Activated CD4-positive, alpha-beta T cell treated with anti-CD3 and anti-CD28 coated beads for 36 hours (primary cell): ENCODE measurements around the gene ROS1. TPM values are rescaled to one million over a fixed set of nuclear protein-coding genes. Genes with fewer than 3 reads are reported as not detected.

Experiments used
- ATAC-seq: fragments of 200-7000 bp; cut with Tn5 transposase; one replicate; pipeline ENCODE4 v1.10.0; 2021; ENCODE audit warnings: mild to moderate bottlenecking, moderate library complexity
- CTCF ChIA-PET: fragments of 350-600 bp; sonication (Branson Sonifier 250); formaldehyde crosslinking; loops from one replicate; lab custom pipeline; 2021; ENCODE audit warnings: antibody characterized with exemption; lab: Charles Lee
- POLR2A ChIA-PET: fragments of 350-600 bp; sonication (Branson Sonifier 250); formaldehyde crosslinking; loops from one replicate; lab custom pipeline; 2021; ENCODE audit warnings: antibody characterized with exemption, inconsistent platforms; lab: Charles Lee
- DNase-seq: peaks from one replicate; pipeline ENCODE4 v3.0.0-alpha.2; 2020
- H3K27ac Mint-ChIP-seq: one replicate; pipeline ENCODE4 v1.8.0; 2021; ENCODE audit warnings: mixed read lengths
- H3K27me3 Mint-ChIP-seq: one replicate; pipeline ENCODE4 v1.8.0; 2021; ENCODE audit warnings: mixed read lengths
- H3K36me3 Mint-ChIP-seq: one replicate; pipeline ENCODE4 v1.8.0; 2021; ENCODE audit warnings: low read depth, mixed read lengths
- H3K4me1 Mint-ChIP-seq: one replicate; pipeline ENCODE4 v1.8.0; 2021; ENCODE audit warnings: mixed read lengths
- H3K4me3 Mint-ChIP-seq: one replicate; pipeline ENCODE4 v1.8.0; 2021; ENCODE audit warnings: mild to moderate bottlenecking, moderate library complexity, mixed read lengths
- H3K9me3 Mint-ChIP-seq: one replicate; pipeline ENCODE4 v1.8.0; 2021; ENCODE audit warnings: low read depth, mixed read lengths
- intact Hi-C, 2 experiments: fragments of 100-400 bp; cut with DNase I in 1 of 2; cut with micrococcal nuclease in 1 of 2; formaldehyde crosslinking; loops; one replicate each; pipeline versions ENCODE4 v1.14.2 to v1.15.1; 2022 to 2024; cut with DNase I, micrococcal nuclease
- total RNA-seq, 2 experiments: library from RNA; stranded (reverse); gene quantifications; one replicate each; pipeline ENCODE4 v1.2.3, GENCODE V29; 2021

ROS1 gene
- total RNA-seq, 2 experiments from 2014 or later, result not detected

DNA sequence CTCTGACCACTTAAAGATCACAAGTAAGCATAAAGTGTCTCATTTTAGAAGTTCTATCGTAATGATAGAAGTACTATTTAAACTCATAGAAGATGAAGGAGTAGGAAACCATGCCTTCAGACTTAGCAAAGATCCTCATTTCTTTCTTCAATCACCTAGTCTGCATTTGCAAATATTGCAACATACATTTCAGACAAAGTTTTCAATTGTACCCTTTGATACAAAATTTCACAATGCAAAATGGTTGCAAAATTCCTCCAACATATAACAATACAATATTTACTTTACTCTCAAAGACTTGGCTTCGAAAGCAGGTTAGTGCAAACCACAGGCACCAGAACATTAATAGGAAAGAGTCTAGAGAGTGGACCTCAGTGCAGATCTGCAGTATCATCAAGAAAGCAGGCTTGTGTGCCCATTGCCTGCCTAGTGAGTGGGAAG lies 16.1 kb upstream of the ROS1 start:
- Mint-ChIP-seq H3K27me3 (peaks cover 26% of the 10 kb centered on the region), H3K36me3 (no peaks in the 10 kb centered on the region), H3K4me3 (no peak overlapping the region), H3K27ac (no peak overlapping the region), H3K9me3 (no peaks in the 10 kb centered on the region), H3K4me1 (no peaks in the 10 kb centered on the region)
- intact Hi-C loops, result no loop called here
- CTCF ChIA-PET, result interaction anchor here (1.1 to 1.4 kb wide), 2 partner anchors 8 to 9 kb away, joined by 3 to 5 read pairs; no protein-coding TSS in a partner anchor
- DNase-seq, result no peak
- ATAC-seq, result no peak
- POLR2A ChIA-PET, result no interaction called here

DNA sequence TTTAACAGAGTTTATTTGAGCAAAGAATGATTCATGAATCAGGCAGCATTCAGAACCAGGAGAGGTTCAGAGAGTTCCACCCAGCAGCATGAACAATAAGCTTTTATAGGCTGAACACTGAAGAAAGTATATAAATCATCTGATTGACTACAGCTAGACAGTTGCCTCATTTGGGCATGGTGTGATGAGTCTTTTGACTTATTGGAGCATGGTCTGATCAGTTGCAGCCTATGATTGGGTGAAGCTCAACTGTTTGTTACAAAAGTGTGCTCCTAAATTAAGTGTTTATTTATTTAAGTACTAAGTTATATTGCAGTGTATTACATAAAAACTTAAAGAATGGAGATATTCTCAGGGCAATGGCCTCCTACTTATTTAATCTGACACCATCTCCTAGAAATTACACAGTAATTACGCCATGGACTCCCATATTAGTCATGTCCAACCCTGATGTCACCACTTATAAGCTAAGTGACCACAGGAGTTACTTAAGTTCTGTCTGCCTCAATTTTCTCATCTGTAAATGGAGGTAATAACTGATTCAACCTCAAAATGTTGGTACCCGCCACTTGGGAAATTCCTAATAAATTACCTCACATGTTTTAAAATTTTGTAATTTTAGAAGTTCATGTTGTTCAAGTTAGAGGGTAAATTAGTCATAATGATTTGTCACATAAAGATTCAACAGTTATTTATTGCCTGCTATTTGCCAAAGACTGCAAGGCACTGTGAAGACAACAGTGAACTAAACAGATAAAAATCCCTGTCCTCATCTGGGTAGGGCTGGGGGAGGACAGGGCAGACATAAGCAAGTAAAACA lies 15.2 kb upstream of the ROS1 start:
- ATAC-seq, result no peak
- Mint-ChIP-seq H3K4me3 (no peak overlapping the region), H3K9me3 (no peaks in the 10 kb centered on the region), H3K4me1 (no peaks in the 10 kb centered on the region), H3K36me3 (no peaks in the 10 kb centered on the region), H3K27me3 (peaks cover 25% of the 10 kb centered on the region), H3K27ac (no peak overlapping the region)
- intact Hi-C loops, result no loop called here
- CTCF ChIA-PET, result interaction anchor here (1.1 to 1.4 kb wide), 2 partner anchors 8 to 9 kb away, joined by 3 to 5 read pairs; no protein-coding TSS in a partner anchor
- no peak for DNase-seq
- POLR2A ChIA-PET, result interaction anchor here (0.6 kb wide), 1 partner anchor 162 kb away, joined by 4 read pairs; the partner anchor contains the start of gene GOPC

DNA sequence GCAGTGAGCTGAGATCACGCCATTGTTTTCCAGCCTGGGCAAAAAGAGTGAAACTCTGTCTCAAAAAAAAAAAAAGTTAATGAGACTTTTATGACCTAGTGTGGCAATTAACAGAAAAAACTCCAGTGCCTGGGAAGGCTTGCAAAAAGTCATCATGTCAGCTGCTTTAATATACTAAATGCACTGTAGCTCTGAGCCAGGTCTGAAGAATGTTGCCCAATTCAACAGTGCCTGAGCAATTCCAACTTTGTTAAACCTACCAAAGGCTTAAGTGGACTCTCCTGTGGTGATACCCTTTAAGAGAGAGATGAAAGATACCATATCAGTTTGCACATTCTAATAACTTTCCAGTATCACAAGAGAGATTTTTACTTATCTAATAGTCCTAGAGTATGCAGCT lies 6.5 kb upstream of the ROS1 start:
- intact Hi-C loops, result no loop called here
- peaks cover 32% of the 10 kb centered on the region for H3K27me3 Mint-ChIP-seq
- no peak for ATAC-seq
- H3K4me3 Mint-ChIP-seq, result no peak overlapping the region
- ChIA-PET POLR2A (no interaction called here), CTCF (interaction anchor here (1.4 kb wide), 1 partner anchor 9 kb away, joined by 3 read pairs; no protein-coding TSS in a partner anchor)
- no peaks in the 10 kb centered on the region for H3K4me1 Mint-ChIP-seq
- no peak for DNase-seq
- no peaks in the 10 kb centered on the region for H3K36me3 Mint-ChIP-seq
- H3K9me3 Mint-ChIP-seq, result no peaks in the 10 kb centered on the region
- H3K27ac Mint-ChIP-seq, result no peak overlapping the region

DNA sequence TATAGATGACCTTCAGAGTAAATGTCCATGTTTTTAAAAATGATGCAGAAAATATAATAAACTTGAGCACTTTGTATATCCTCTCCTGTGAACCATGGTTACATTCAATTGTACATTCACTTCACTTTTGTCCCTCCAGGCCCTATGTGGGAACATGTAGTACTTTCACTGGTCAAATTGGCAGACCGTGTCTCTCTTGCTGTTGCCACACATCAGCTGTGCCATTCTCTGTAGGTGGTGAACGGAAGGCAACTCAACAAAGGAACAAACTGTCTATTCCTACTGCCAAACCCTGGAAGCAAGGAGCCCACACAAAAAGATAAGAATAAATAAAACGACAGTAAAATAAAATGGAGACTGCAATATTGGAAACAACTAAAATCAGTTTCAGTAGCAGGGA lies 2.0 kb downstream of the ROS1 start:
- Mint-ChIP-seq H3K27me3 (peaks cover 12% of the 10 kb centered on the region), H3K4me1 (no peaks in the 10 kb centered on the region), H3K36me3 (no peaks in the 10 kb centered on the region), H3K4me3 (no peak overlapping the region), H3K27ac (no peak overlapping the region), H3K9me3 (no peaks in the 10 kb centered on the region)
- ChIA-PET CTCF (no interaction called here), POLR2A (no interaction called here)
- intact Hi-C loops, result no loop called here
- DNase-seq, result no peak
- no peak for ATAC-seq

DNA sequence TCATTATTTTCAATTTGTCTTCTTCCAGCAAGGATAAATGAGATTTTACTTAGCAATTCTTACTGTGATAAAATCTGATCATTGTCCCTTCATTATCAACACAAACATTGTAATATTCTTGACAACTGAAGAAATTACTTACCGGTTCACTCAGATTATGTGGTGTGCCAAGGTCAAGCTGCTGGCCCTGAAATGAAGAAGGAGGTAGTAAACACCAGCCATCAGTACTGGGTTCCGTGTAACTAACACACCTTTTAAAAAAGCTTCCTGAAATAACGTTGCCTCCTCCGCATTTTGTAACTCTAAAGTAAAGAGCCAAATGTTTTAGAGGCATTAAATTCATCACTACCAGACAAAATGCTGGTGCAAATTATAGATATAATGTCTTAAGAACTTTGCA lies 7.4 kb downstream of the ROS1 start:
- Mint-ChIP-seq H3K27ac (no peak overlapping the region), H3K36me3 (no peaks in the 10 kb centered on the region), H3K4me3 (no peak overlapping the region), H3K9me3 (no peaks in the 10 kb centered on the region), H3K27me3 (peaks cover 8% of the 10 kb centered on the region), H3K4me1 (no peaks in the 10 kb centered on the region)
- ATAC-seq (no peak), DNase-seq (no peak)
- intact Hi-C loops, result no loop called here
- POLR2A ChIA-PET, result no interaction called here
- CTCF ChIA-PET, result no interaction called here

DNA sequence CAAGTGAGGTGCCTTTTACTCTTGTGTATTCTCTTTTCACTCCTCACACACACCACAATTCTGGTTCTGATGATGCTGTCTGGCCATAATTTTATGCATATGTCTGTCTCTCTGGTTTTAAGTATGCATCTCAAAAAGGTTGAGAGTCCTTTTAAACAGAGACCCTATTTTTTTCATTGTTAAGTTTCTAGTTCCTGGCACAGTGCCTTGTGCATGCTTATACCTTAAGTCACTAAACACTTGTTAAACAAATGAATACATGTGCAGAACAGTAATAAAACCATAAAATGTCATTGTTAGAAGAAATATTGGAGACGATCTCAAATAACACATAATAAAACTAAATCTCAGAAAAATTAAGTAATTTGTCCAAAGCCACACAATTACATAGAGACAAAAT lies 7.9 kb downstream of the ROS1 start:
- H3K27me3 Mint-ChIP-seq, result peaks cover 7% of the 10 kb centered on the region
- no peaks in the 10 kb centered on the region for H3K9me3 Mint-ChIP-seq
- H3K36me3 Mint-ChIP-seq, result no peaks in the 10 kb centered on the region
- DNase-seq, result no peak
- intact Hi-C loops, result no loop called here
- ChIA-PET CTCF (no interaction called here), POLR2A (no interaction called here)
- no peak overlapping the region for H3K4me3 Mint-ChIP-seq
- H3K27ac Mint-ChIP-seq, result no peak overlapping the region
- H3K4me1 Mint-ChIP-seq, result no peaks in the 10 kb centered on the region
- no peak for ATAC-seq

DNA sequence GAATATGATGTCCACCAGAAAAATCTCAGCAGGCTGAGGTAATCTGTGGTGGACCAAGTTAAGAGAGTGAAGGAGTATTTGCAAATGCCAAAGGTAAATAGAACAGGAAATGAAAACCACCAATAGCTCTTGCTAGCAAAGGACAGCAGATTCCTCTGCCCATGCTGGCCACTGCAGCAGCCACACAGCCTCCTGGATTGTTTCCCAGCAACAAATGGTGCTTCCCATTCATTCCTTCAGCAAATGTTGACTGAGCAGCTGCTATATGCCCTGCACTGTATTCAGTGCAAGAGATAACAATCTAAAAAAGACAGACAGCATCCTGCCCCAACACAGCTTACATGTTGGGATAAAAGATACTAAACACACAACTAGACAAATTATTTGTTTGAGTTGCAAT lies 11.0 kb downstream of the ROS1 start:
- H3K36me3 Mint-ChIP-seq, result no peaks in the 10 kb centered on the region
- no peaks in the 10 kb centered on the region for H3K4me1 Mint-ChIP-seq
- ATAC-seq, result no peak
- CTCF ChIA-PET, result interaction anchor here (0.7 to 1.0 kb wide), 2 partner anchors 11 to 143 kb away, joined by 3 read pairs; partner anchors contain the start of gene ROS1
- no peaks in the 10 kb centered on the region for H3K9me3 Mint-ChIP-seq
- no peak overlapping the region for H3K27ac Mint-ChIP-seq
- no peak for DNase-seq
- intact Hi-C loops, result no loop called here
- H3K27me3 Mint-ChIP-seq, result peaks cover 8% of the 10 kb centered on the region
- POLR2A ChIA-PET, result no interaction called here
- H3K4me3 Mint-ChIP-seq, result no peak overlapping the region

DNA sequence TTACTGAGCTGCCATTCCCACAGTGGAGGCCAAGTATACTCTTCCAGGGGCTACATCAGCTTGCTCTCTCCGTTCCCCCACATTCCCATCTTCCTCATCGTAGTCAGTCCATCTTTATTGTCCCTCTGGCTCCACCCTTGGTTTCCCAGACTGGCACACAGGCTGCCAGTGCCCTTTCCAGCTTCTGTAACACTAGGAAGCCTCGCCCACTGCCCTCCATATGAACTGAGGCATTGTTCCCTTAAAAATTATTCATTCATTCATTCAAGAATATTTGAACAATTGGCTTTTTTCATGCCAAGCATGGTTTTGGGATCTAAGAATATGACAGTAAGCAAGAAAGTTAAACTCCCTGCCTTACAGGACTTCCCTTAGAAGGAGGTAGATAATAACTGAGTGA lies 14.3 kb downstream of the ROS1 start:
- intact Hi-C loops, result no loop called here
- CTCF ChIA-PET, result no interaction called here
- no peak for ATAC-seq

DNA sequence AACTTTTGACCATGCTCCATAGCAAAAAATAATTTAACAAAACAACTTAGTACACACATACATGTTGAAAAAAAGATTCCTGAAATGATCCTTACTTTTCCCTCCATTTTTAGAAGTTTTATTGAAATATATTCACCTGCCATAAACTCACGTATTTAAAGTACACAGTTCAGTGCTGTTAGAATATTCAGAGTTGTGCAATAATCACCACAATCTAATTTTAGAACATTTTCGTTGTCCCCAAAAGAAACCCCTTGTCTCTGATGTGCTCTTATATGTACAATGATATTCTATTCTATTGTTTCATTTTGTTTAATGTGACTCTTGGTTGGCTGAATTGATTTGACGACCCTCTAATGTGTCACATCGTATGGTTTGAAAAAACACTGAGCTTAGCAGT lies 15.9 kb downstream of the ROS1 start:
- ATAC-seq (no peak), DNase-seq (no peak)
- ChIA-PET CTCF (interaction anchor here (1.3 kb wide), 1 partner anchor 10 kb away, joined by 6 read pairs; no protein-coding TSS in a partner anchor), POLR2A (no interaction called here)
- Mint-ChIP-seq H3K4me3 (no peak overlapping the region), H3K9me3 (no peaks in the 10 kb centered on the region), H3K27ac (no peak overlapping the region), H3K27me3 (peaks cover 16% of the 10 kb centered on the region), H3K36me3 (no peaks in the 10 kb centered on the region), H3K4me1 (no peaks in the 10 kb centered on the region)
- intact Hi-C loops, result no loop called here

More for the DNA sequence above, 14.3 kb downstream of the ROS1 start:
- Mint-ChIP-seq H3K9me3 (no peaks in the 10 kb centered on the region), H3K36me3 (no peaks in the 10 kb centered on the region), H3K4me3 (no peak overlapping the region), H3K27ac (no peak overlapping the region), H3K4me1 (no peaks in the 10 kb centered on the region), H3K27me3 (peaks cover 16% of the 10 kb centered on the region)
- DNase-seq, result no peak
- POLR2A ChIA-PET, result no interaction called here

DNA sequence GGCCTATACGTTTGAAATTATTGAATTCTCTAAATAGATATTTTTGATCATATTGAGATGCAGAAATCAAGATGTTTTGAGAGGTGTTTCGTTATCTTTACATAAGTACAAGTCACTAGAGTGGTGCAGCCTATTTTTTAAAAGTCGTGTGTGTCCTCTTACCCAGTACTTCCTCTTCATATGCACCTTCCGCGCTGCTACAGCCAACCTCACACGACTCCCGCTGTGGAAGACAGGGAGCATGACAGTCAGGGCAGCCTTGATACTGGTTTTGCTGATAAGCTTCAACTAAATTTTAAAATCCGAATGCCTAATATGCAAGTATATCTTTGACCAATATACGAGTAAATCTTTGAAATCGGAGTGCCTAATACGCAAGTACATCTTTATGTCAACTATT lies 16.3 kb downstream of the ROS1 start:
- Mint-ChIP-seq H3K9me3 (no peaks in the 10 kb centered on the region), H3K27ac (no peak overlapping the region), H3K27me3 (peaks cover 16% of the 10 kb centered on the region), H3K36me3 (no peaks in the 10 kb centered on the region), H3K4me3 (no peak overlapping the region), H3K4me1 (no peaks in the 10 kb centered on the region)
- DNase-seq (no peak), ATAC-seq (no peak)
- POLR2A ChIA-PET, result no interaction called here
- CTCF ChIA-PET, result interaction anchor here (1.3 kb wide), 1 partner anchor 9 kb away, joined by 6 read pairs; no protein-coding TSS in a partner anchor
- intact Hi-C loops, result no loop called here

DNA sequence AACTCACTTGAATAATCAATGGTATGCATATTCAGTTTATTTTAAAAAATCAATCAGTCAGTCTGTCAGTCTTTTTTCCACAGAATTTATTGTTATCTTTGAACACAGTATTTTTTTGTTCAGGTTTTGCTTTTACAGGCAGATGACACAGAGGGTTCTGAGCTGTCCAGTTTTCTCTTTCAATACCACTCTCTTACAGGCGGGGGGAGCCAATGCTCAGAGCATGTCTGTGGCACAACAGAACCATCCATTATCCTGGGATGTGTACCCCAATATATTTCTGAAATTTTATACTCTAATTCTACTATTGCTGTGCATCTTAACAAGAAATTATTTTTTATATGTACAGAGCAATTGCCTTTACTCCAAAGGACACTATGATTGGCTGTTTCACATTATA lies 21.2 kb downstream of the ROS1 start:
- ChIA-PET CTCF (interaction anchor here (0.6 to 1.7 kb wide), 4 partner anchors 25 to 612 kb away, joined by 3 to 7 read pairs (median 4); no protein-coding TSS in a partner anchor), POLR2A (no interaction called here)
- no peaks in the 10 kb centered on the region for H3K4me1 Mint-ChIP-seq
- H3K27me3 Mint-ChIP-seq, result peaks cover 6% of the 10 kb centered on the region
- intact Hi-C loops, result loop anchor here in 1 of 2 experiments (5.0 kb wide), 1 partner anchor 153 kb away; no protein-coding TSS in a partner anchor
- ATAC-seq (no peak), DNase-seq (peak; percentile 22)
- H3K9me3 Mint-ChIP-seq, result no peaks in the 10 kb centered on the region
- H3K4me3 Mint-ChIP-seq, result no peak overlapping the region
- H3K27ac Mint-ChIP-seq, result no peak overlapping the region
- H3K36me3 Mint-ChIP-seq, result no peaks in the 10 kb centered on the region

DNA sequence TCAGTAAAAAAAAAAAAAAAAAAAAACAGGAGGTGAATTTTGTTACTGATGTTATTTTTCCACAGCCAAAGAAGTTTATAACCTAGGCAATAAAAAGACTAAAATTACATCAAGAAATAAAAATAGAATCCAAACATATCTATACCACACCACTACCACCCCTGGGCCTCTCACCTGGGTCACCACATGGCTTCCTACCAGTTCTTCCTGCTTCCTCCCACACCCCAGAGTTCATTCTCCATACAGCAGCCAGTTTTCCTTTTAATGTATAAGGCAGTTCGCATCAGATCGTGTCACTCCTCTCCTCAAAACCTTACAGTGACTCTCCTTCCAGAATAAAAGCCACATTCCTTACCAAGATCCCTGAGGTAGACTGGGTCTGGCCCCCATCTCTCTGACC lies 23.9 kb downstream of the ROS1 start:
- no peak for DNase-seq
- H3K36me3 Mint-ChIP-seq, result no peaks in the 10 kb centered on the region
- no peak overlapping the region for H3K27ac Mint-ChIP-seq
- intact Hi-C loops, result loop anchor here in 1 of 2 experiments (5.0 kb wide), 1 partner anchor 156 kb away; no protein-coding TSS in a partner anchor
- no peak overlapping the region for H3K4me3 Mint-ChIP-seq
- no peaks in the 10 kb centered on the region for H3K27me3 Mint-ChIP-seq
- H3K9me3 Mint-ChIP-seq, result no peaks in the 10 kb centered on the region
- POLR2A ChIA-PET, result no interaction called here
- no peak for ATAC-seq
- H3K4me1 Mint-ChIP-seq, result no peaks in the 10 kb centered on the region
- CTCF ChIA-PET, result no interaction called here
